NCI-H2227 (cell line): Measurements from ENCODE around the gene COL11A1.
"Not testable (repeated sequence)": the region's sequence is repeated elsewhere in the genome, so short reads cannot be mapped to it uniquely, and the experiment has no call there.

Experiments
- DNase-seq: peaks from one replicate; lab custom pipeline; 2025; ENCODE audit not compliant: unreplicated experiment; lab: John Stamatoyannopoulos, UW

COL11A1 gene

GRCh38 chr1:103108376-103109150 lies at the start of gene COL11A1:
Gene COL11A1 (minus strand): TSS chr1:103108522. CDS start chr1:103108178, 344 bp downstream.
- no peak for DNase-seq

- no peak for DNase-seq
These were observed 48.6 kb upstream of the COL11A1 start for GRCh38 chr1:103156966-103157365.

DNA sequence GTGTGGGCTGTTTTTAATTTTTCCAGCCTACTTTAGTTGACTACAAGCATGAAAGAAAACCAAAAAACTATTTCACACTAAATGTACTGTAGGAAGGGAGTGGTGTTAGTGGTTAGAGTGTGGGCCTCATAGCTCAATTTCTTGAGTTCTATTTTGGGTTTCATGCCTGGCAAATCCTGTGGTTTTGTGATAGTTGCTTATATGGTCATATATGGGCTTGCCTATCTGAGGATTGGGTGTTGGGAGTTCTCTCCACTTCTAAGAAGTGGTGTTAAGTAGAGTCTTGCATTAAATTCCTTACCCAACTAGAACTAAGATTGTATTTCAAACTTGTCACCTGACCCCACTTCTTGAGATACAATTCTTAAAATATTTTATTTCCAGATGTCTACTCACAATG lies 37.8 kb upstream of the COL11A1 start:
- no peak for DNase-seq

GRCh38 chr1:103145449-103145848 lies 37.1 kb upstream of the COL11A1 start:
- DNase-seq = no peak

DNA sequence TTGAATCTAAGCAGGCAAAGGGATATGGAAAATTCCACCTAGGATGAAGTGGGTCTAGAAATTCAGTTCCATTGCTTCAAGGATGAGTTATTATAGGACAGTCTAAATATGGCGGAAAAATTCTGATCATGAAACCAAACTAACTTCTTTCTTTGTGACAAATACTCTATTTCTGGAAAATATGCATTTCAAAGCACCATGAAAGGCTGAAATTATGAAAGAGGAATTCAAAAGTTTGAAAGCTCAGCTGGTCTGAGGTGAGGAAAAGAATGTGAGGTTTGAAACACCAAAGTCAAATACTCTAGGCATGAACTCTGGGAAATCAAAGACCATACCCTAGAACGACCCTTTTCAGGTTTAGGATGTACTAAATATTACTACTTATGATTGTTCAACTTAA lies 36.4 kb upstream of the COL11A1 start:
- no peak for DNase-seq

DNA sequence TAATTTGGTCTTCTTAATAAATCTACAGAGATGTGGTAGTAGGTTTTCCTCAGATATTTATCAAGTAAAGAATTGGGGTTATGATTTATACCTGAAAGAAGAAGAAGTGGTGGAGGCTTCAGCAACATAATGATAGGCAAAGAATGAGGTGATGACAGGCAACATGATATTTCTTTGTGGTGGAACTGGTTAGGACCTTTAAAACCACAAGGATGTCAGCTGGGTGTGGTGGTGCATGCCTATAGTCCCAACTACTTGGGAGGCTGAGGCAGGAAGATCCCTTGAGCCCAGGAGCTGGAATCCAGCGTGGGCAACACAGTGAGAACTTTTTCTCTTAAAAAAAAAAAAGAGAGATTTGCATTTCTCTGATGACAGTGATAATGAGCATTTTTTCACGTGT lies 34.1 kb upstream of the COL11A1 start:
- DNase-seq = no peak

DNA sequence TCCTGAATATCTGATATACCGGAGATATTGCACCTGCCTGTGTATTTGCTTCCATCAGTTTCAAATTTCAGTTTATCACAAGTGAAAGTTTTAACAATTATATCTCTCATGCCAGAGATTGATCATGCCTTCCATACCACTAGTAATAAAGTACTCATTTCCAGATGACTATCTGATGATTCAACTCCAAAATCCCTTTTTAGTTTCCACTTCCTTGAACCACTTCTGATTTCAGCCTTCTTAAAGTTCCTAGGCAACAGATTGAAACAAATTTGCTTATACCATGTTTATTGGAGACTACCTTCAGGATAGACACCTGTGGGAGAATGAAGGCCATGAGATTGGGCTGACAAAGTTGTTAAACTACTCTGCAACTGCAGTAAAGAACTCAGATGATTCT lies 21.5 kb upstream of the COL11A1 start:
- no peak for DNase-seq

- DNase-seq = no peak
These were observed 20.9 kb upstream of the COL11A1 start for GRCh38 chr1:103129255-103129654.

GRCh38 chr1:103128256-103128655 lies 19.9 kb upstream of the COL11A1 start:
- not testable (repeated sequence) for DNase-seq

DNA sequence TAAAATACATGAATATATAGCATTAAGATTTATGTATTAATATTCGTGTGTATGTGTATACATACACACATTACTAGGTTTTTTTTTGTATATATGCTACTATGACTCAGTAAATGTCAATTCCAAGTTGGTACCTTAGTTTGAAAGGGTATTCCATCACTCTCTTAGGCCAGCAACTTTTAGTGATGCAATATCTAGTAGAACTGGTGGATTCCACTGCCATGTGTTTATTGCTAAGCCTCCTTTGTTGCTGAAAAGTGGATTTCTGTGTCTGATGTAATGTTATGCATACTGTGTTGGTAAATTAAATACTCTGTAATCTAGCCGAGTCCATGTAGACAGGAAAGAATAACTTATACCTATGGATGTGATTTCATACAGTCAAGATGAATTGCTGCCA lies 16.9 kb upstream of the COL11A1 start:
- no peak for DNase-seq

DNA sequence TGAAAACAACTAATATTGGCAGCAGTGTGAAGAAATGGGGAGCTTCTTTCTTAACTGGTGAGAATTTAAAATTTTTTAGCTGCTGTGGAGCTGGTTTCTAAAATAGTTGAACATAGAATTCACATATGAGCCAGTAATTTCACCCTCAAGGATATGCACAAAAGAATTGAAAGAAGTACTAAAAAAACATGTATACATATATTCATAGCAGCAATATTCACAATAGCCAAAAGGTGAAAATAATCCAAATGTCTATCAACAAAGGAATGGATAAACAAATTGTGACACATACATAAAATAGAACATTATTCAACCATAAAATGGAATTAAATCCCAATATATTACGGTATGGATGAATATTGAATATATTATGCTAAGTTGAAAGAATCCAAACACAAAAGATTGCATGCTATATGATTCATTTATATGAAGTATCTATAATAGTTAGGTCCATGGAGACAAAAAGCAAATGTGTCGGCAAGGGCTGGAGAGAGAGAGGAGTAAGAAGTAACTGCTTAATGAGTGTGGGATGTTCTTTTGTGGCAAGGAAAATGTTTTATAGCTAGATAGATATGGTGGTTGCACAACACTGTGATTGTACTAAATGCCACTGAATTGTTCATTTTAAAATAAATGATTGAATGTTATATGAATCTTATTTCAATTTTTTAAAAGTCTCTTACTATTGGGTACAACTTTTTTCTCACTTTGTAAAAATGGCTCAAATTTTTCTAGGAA lies 14.8 kb upstream of the COL11A1 start:
- DNase-seq = no peak

GRCh38 chr1:103120981-103121380 lies 12.7 kb upstream of the COL11A1 start:
- DNase-seq = no peak

GRCh38 chr1:103112546-103112945 lies 4.2 kb upstream of the COL11A1 start:
- no peak for DNase-seq

DNA sequence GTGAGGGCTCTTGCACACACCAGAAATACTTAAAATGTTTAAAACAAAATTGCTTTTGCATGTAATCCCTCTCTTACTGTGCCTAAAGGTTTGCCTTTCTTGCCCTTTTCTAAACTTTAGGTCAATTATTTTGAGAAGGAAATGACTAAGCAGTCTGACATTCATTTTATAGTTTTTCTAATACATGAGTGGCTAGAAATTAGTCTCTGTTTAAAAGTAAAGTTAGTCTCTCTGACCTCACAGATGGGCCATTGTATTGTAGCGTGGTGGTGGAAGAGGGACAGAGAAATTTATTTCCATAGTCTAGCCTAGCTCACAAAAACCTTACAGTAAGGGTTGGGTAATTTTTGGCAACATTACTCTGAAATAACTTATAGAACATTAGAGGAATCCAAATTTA lies 3.6 kb upstream of the COL11A1 start:
- DNase-seq = no peak

DNA sequence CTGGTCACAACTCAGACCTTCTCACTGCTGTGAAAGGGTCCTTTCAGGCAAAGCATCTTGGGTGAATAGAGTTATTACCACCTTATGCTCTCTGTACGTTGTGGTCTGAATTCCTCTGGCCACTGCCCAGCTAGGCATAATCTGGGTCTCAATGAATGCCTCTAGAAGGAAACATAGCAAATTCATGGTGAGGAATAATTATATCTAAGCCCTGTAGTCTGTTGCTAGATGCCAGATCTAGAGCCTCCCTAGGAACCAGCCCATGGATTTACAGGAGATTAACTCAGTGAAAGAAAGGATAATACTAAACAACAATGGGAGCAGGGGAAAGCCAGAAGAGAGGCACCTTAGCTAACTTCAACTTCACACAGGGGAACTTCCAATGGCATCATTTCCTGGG lies 2.4 kb upstream of the COL11A1 start:
- DNase-seq = no peak

GRCh38 chr1:103109311-103109920 lies 1.1 kb upstream of the COL11A1 start:
- no peak for DNase-seq

DNA sequence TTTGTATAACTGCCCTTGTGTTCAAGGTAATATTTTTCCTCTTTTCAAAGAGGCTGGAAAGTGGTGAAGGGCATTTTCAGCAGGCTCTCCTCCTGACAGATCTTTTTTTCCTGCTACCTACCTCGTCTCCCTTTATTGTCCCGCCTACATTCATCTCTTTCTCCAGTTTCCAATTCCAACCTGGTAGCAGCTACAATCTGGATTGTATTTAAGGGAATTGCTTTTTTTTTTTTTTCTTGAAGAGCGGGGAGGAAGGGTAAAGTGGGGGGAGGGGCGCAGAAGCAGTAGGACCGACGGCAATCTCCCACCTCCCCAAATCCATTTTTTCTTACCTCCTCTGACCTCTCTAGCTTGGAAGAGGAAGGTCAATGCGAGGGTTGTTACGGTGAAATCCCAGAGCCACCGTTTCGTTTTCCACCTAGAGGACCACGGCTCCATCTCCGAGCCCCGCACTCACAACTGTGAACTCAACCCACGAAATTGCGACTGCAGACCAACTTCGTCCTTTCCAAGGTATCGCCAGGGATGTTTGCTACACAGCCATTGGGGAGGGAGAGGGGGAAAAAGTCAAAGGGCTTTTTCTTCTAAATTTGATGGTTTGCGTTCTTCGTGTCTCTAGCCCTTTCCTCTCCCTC lies 464 bp downstream of the COL11A1 start:
- no peak for DNase-seq

- no peak for DNase-seq
These were observed 1.6 kb downstream of the COL11A1 start for GRCh38 chr1:103106426-103107341.

DNA sequence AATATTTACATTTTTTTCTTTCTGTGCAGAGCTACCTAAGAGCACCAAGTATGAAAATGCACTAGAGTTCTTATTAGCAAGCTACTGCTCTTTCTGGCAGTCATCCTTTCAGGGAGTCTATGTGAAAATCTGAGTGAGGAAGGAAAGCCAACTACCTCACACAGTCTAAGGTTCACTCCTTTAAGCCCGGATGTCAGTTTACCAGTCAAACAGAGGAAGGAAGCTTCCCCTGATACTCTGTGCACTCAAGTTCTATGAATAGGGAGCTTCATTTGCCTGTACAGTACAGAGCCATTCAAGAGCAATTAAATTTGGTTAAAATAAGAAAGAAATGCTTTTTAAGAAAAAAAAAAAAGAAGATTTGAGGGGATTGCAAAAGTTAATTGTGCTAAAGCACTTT lies 6.9 kb downstream of the COL11A1 start:
- DNase-seq = no peak

GRCh38 chr1:103089221-103089620 lies 19.1 kb downstream of the COL11A1 start:
- no peak for DNase-seq

- no peak for DNase-seq
These were observed 21.1 kb downstream of the COL11A1 start for GRCh38 chr1:103087256-103087655.
